GM12875 (cell line): ENCODE data around the gene ABTB1.

Experiments
- H3K4me3 ChIP-seq: one replicate; pipeline ENCODE4 v1.5.1; 2011; ENCODE audit warnings: low read depth, low read length, control low read depth
- CTCF ChIP-seq: IDR thresholded peaks from 2 replicates; pipeline ENCODE4 v1.5.1; 2011; ENCODE audit warnings: low read depth, mild to moderate bottlenecking, control low read depth, inconsistent platforms, low read length, moderate library complexity, borderline replicate concordance; ENCODE audit not compliant: insufficient read depth

Gene ABTB1

GRCh38 chr3:127707851-127708411, 35.2 kb downstream of the ABTB1 start:
- no peak overlapping the region for H3K4me3 ChIP-seq

DNA sequence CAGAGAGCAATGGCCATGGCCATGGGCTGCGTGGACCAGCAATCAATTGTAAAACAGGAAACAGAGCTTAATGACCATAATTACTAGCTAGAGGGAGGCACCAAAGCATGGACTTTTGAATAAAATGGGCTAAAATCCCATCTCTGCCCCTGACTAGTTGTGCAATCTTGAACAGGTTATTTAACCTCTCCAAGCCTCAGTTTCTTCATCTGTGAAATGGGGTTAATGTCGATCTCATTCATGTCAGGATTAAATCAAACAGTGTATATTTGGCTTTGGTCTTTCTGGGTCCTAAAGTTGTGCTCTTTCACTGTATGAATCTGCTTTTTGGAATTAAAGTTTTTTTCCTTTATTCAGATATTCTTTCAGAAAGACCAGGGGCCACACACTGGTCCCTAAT, 36.1 kb downstream of the ABTB1 start:
- no peak for TF ChIP-seq CTCF
- no peak overlapping the region for H3K4me3 ChIP-seq

More at GRCh38 chr3:127707851-127708411, 35.2 kb downstream of the ABTB1 start:
- TF ChIP-seq CTCF, result no peak

GRCh38 chr3:127709320-127710060, 36.7 kb downstream of the ABTB1 start:
- H3K4me3 ChIP-seq, result no peak overlapping the region
- no peak for TF ChIP-seq CTCF

GRCh38 chr3:127710155-127710941, 37.6 kb downstream of the ABTB1 start:
- no peak for TF ChIP-seq CTCF
- no peak overlapping the region for H3K4me3 ChIP-seq

- no peak for TF ChIP-seq CTCF
- no peak overlapping the region for H3K4me3 ChIP-seq
Measured at GRCh38 chr3:127711021-127711695, 38.4 kb downstream of the ABTB1 start.

DNA sequence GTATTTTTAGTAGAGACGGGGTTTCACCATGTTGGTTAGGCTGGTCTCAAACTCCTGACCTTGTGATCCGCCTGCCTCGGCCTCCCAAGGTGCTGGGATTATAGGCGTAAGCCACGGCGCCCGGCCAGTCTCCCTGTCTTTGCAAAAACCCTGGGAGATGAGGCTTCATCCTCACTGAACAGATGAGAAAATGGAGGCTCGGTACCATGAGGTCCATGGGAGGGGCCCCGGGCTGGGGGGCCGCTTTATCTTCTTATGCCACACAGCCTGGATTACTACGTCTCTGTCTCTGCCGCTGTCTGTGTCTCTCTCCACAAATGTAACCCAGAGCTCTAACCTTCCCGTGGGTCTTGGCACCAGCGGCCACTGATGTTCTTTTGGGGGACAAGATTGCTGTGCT, 39.1 kb downstream of the ABTB1 start:
- no peak for TF ChIP-seq CTCF
- H3K4me3 ChIP-seq, result no peak overlapping the region
